Measurements from ENCODE around the gene LRRFIP1.

DNA sequence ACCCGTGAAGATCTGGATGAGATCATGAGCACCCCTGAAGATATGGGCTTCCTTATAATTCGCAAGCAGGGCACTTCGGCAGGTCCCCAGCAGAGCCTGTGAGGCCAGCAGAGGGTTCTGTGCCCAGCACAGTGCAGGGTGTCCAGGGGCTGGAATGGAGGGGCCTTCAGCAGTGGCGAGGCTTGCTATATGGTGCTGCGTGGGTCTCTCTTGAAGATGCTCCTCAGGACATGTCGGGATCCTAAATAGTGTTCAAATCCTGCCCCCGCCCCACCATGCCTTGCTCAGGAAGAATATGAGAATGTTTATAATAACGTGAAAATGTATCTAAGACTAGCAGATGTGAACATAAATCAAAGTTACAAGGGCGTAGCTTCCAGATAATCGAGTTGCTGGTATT lies 110.9 kb downstream of the LRRFIP1 start:
- TF ChIP-seq, protein P1, sequence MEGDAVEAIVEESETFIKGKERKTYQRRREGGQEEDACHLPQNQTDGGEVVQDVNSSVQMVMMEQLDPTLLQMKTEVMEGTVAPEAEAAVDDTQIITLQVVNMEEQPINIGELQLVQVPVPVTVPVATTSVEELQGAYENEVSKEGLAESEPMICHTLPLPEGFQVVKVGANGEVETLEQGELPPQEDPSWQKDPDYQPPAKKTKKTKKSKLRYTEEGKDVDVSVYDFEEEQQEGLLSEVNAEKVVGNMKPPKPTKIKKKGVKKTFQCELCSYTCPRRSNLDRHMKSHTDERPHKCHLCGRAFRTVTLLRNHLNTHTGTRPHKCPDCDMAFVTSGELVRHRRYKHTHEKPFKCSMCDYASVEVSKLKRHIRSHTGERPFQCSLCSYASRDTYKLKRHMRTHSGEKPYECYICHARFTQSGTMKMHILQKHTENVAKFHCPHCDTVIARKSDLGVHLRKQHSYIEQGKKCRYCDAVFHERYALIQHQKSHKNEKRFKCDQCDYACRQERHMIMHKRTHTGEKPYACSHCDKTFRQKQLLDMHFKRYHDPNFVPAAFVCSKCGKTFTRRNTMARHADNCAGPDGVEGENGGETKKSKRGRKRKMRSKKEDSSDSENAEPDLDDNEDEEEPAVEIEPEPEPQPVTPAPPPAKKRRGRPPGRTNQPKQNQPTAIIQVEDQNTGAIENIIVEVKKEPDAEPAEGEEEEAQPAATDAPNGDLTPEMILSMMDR (IDR thresholded peaks at IDR 0.05): no peak
- no peak for TF ChIP-seq EZH2 (IDR thresholded peaks at IDR 0.05; ENCODE audit: borderline replicate concordance, insufficient read depth, low read depth, low read length, poor library complexity, severe bottlenecking)
